Esophagus (tissue), 2 donors: ENCODE measurements around the gene FOXA2. TPM values are rescaled to one million over a fixed set of nuclear protein-coding genes. Genes with fewer than 3 reads are reported as not detected.

Experiments
- H3K27ac ChIP-seq, 2 donors: one replicate each; pipeline ENCODE4 v1.5.1; 2013; ENCODE audit warnings: low read depth in 2 of 2, mild to moderate bottlenecking in 2 of 2, inconsistent platforms in 1 of 2, low read length in 1 of 2, moderate library complexity in 1 of 2
- H3K27me3 ChIP-seq, 2 donors: one replicate each; pipeline ENCODE4 v1.6.1; 2013; ENCODE audit warnings: low read length in 2 of 2, control low read depth in 1 of 2, mild to moderate bottlenecking in 1 of 2; ENCODE audit not compliant: insufficient read depth in 2 of 2, control insufficient read depth in 1 of 2
- H3K36me3 ChIP-seq, 2 donors: one replicate each; pipeline ENCODE4 v1.6.1; 2013; ENCODE audit warnings: low read length in 1 of 2; ENCODE audit not compliant: control insufficient read depth in 2 of 2, insufficient read depth in 2 of 2
- H3K4me1 ChIP-seq, 2 donors: one replicate each; pipeline ENCODE4 v1.6.1; 2013; ENCODE audit warnings: low read length in 1 of 2; ENCODE audit not compliant: control insufficient read depth in 2 of 2, insufficient read depth in 2 of 2
- H3K4me3 ChIP-seq, 2 donors: one replicate each; pipeline ENCODE4 v1.5.1; 2013; ENCODE audit warnings: low read length in 2 of 2, mild to moderate bottlenecking in 2 of 2, low read depth in 1 of 2, moderate library complexity in 1 of 2
- H3K9me3 ChIP-seq, 2 donors: one replicate each; pipeline ENCODE4 v1.6.1; 2013; ENCODE audit warnings: mild to moderate bottlenecking in 2 of 2, low read depth in 1 of 2, low read length in 1 of 2, moderate library complexity in 1 of 2; ENCODE audit not compliant: control insufficient read depth in 2 of 2, insufficient read depth in 1 of 2
- WGBS, 2 donors: extraction: QIAGEN DNeasy Blood & Tissue Kit; methylation state at CpG; one replicate each; pipeline ENCODE4 v1.1.7; 2013; 5-methylcytosine and 5-hydroxymethylcytosine counted together
- polyA plus RNA-seq, 2 donors: library from polyadenylated mRNA; stranded (reverse); fragments of 200-250 nt; gene quantifications; one replicate each; pipeline ENCODE4 v1.2.3, GENCODE V29; 2013
- donor health status: healthy with polysubstance abuse.
- donor health status: Bipolar disorder and iron deficiency.

Gene FOXA2
- polyA plus RNA-seq, 2 donors: 0.01 TPM; not detected in 1

- Histone ChIP-seq H3K4me3 (no peak overlapping the region), H3K9me3 (peaks cover 0 to 4% of the 10 kb centered on the region in 2 donors), H3K27me3 (peaks cover 7 to 33% of the 10 kb centered on the region in 2 donors), H3K36me3 (no peaks in the 10 kb centered on the region), H3K27ac (no peak overlapping the region), H3K4me1 (no peaks in the 10 kb centered on the region)
- WGBS, 2 donors: 45 to 48% methylated on average over 3 of the region's 3 CpGs
These were observed 12.3 kb downstream of the FOXA2 start for GRCh38 chr20:22572023-22572422.

GRCh38 chr20:22569353-22569752 is 15.0 kb downstream of the FOXA2 start:
- Histone ChIP-seq H3K27ac (no peak overlapping the region), H3K9me3 (peaks cover 0 to 4% of the 10 kb centered on the region in 2 donors), H3K27me3 (peaks cover 0 to 31% of the 10 kb centered on the region in 2 donors), H3K36me3 (no peaks in the 10 kb centered on the region), H3K4me3 (no peak overlapping the region), H3K4me1 (no peaks in the 10 kb centered on the region)
- WGBS, 2 donors: 32 to 35% methylated on average over 11 of the region's 11 CpGs

GRCh38 chr20:22568872-22569344 is 15.5 kb downstream of the FOXA2 start:
- Histone ChIP-seq H3K4me1 (no peaks in the 10 kb centered on the region), H3K4me3 (no peak overlapping the region), H3K27me3 (peaks cover 0 to 31% of the 10 kb centered on the region in 2 donors), H3K9me3 (peaks cover 0 to 4% of the 10 kb centered on the region in 2 donors), H3K36me3 (no peaks in the 10 kb centered on the region), H3K27ac (no peak overlapping the region)
- 5 to 6% methylated on average over 29 to 31 of the region's 31 CpGs for WGBS, 2 donors

- H3K27ac ChIP-seq: no peak overlapping the region
- WGBS, 2 donors: 9 to 17% methylated on average over 56 to 57 of the region's 57 CpGs
These were observed 16.2 kb downstream of the FOXA2 start for GRCh38 chr20:22567944-22568871.

GRCh38 chr20:22566876-22567658 is 17.3 kb downstream of the FOXA2 start:
- 35 to 36% methylated on average over 13 of the region's 13 CpGs for WGBS, 2 donors
- Histone ChIP-seq H3K36me3 (no peaks in the 10 kb centered on the region), H3K9me3 (peaks cover 0 to 4% of the 10 kb centered on the region in 2 donors), H3K27ac (no peak overlapping the region), H3K4me3 (no peak overlapping the region), H3K27me3 (peaks cover 0 to 20% of the 10 kb centered on the region in 2 donors), H3K4me1 (no peaks in the 10 kb centered on the region)

More at GRCh38 chr20:22567944-22568871, 16.2 kb downstream of the FOXA2 start:
- Histone ChIP-seq H3K4me1 (no peaks in the 10 kb centered on the region), H3K27me3 (peaks cover 0 to 30% of the 10 kb centered on the region in 2 donors), H3K4me3 (no peak overlapping the region), H3K9me3 (peaks cover 0 to 4% of the 10 kb centered on the region in 2 donors), H3K36me3 (no peaks in the 10 kb centered on the region)

GRCh38 chr20:22563062-22563965 is 21.1 kb downstream of the FOXA2 start:
- H3K4me1 ChIP-seq: no peaks in the 10 kb centered on the region
- no peaks in the 10 kb centered on the region for H3K36me3 ChIP-seq
- WGBS, 2 donors: 30 to 37% methylated on average over 7 of the region's 7 CpGs
- no peak overlapping the region for H3K4me3 ChIP-seq
- H3K27ac ChIP-seq: no peak overlapping the region
- H3K27me3 ChIP-seq: peaks cover 0 to 11% of the 10 kb centered on the region in 2 donors
- H3K9me3 ChIP-seq: peaks cover 0 to 2% of the 10 kb centered on the region in 2 donors

GRCh38 chr20:22562620-22563019 is 21.8 kb downstream of the FOXA2 start:
- no peaks in the 10 kb centered on the region for H3K4me1 ChIP-seq
- H3K9me3 ChIP-seq: no peaks in the 10 kb centered on the region
- no peaks in the 10 kb centered on the region for H3K36me3 ChIP-seq
- H3K4me3 ChIP-seq: no peak overlapping the region
- no peak overlapping the region for H3K27ac ChIP-seq
- H3K27me3 ChIP-seq: peaks cover 0 to 4% of the 10 kb centered on the region in 2 donors
- WGBS, 2 donors: 33 to 49% methylated on average over 4 of the region's 4 CpGs

- peaks cover 0 to 2% of the 10 kb centered on the region in 2 donors for H3K27me3 ChIP-seq
- 36 to 44% methylated on average over 9 of the region's 9 CpGs for WGBS, 2 donors
These were observed 22.3 kb downstream of the FOXA2 start for GRCh38 chr20:22561965-22562577.

More at GRCh38 chr20:22561965-22562577, 22.3 kb downstream of the FOXA2 start:
- Histone ChIP-seq H3K36me3 (no peaks in the 10 kb centered on the region), H3K27ac (no peak overlapping the region), H3K4me3 (no peak overlapping the region), H3K4me1 (no peaks in the 10 kb centered on the region), H3K9me3 (no peaks in the 10 kb centered on the region)
